Measurements from ENCODE around the gene FAM53B.

Gene FAM53B

DNA sequence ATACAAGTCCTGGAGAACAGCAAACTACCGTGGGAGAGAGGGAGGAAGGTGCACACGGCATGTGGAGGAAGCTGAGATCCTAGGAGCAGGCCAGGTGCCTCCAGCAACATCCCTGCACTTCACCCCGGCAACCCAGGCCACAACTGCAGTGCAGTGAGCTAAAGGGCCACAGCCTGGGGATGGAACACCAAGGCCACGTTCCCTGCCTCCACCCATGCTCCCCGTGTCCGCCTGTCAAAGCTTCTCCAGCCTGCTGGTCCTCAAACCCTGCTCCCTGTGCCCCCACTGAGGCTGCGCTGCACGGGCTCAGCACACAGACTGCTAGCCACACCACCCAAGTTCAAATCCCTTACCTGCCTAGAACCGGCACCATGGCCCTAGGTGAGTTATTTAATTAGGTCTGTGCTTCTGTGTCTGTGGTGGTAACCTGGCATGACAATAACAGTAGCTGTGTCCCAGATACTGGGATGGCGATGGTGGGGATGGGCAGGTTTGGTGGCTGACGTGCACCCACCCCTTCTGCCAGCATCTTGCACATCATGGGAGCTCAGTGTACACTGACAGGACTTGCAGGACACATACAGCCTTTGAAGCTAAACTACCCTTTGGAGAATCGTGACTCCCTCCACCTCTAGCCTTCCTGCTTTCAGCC is 85.5 kb downstream of the FAM53B start:
- DNase-seq: no peak

GRCh38 chr10:124657806-124658205 is 86.4 kb downstream of the FAM53B start:
- no peak for DNase-seq

GRCh38 chr10:124656541-124656940 is 87.6 kb downstream of the FAM53B start:
- no peak for DNase-seq

- DNase-seq: no peak
These were observed 88.1 kb downstream of the FAM53B start for GRCh38 chr10:124656113-124656490.

DNA sequence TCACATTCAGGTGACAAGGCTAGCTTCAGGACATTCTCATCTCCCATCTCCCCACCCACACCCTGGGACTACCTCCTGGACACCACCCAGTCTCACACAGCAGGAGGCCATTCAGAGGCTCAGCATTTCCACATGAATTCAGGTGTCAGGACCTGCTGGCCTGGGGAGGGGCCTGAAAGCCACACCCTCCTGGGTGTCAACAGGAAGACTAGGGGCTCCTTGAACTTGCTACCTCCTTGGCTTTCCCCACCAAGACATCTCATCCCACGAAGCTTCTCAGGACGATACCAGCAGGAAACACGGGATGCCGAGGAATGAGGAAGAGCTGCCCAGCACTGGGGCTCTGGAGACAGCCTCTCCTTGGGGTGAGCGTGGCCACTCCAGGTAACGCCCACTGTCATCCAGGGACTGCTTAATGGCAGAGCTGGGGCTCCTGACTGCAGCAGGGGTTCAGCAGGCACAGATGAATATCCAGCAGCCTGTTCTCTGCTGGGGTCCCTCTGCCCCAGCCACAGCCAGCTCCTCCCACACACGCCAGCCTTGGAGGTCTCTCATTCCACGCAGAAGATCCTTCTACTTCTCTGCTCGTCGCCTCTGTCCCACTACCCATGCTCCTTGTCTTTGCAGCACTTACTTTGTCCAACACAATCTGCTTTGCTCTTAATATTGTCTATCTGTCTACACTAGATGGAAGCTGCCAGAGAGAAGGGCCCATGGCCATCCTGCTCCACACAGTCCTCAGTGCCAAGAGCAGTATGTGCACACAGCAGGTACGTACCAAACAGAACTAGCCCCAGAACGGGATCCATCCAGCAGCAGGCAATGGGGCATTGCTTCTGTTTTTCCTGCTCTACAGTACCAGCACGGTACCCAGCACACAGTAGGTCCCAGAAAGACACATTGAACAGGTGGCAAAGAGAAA is 88.7 kb downstream of the FAM53B start:
- DNase-seq: no peak

- DNase-seq: no peak
These were observed 89.5 kb downstream of the FAM53B start for GRCh38 chr10:124654686-124655085.

DNA sequence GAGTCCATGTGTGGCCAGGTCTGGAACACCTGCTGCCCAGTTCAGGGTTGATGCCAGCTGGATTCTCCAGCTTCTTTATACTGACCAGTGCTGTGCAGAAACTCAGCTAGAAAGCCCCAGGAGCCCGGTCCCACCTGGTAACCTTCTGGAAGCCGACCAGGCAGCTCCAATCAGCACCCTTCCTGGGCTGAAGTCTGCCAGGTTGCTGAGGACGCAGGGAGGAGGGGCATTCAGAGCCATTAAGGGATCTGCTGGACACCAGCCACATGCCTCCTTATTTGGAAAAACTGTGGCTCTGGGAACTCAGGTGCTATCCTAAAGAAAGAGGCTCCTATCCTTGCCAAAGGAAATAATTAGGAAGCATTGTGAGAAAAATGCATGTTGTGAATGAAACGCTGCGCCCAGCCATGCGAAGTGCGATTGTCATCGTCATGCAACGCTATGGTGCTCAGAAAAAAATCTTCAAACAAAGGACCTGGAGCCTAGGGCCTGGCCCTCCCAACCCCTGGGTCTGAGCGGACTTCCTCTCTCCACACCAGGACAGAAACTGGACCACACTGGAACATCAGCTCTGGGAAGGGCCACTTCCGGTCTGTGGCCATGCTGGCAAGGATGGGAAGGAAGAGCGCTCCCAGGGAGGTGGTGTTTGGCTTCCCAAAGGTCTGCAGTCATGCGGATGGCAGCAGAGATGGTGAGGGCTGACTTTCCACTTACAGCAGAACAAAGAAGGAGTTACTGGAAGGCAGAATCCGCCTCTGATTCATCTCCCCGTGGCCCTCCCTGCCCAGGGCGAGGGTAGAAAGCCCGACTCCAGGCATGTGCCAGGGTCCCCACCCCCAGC is 90.1 kb downstream of the FAM53B start:
- peak in 1 of 3 experiments; percentile 2 for DNase-seq

DNA sequence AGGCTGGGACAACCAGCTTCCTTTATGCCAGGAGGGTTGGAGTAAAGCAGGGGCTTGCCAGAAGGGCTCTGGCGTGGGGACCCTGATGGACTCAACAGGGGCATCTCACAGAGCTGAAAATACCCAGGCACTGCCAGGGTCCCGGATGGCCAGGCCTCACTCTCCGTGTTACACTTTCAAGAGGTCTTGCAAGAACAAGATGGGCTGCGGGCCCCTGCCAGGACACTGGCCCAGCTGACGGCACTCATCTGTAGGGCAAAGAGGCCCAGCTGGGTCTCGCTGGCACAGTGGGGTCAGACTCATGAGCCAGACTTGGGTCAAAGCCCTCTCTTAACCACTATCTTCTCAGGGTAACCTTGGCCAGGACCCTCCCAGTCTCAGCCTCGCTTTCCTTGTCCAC is 90.9 kb downstream of the FAM53B start:
- DNase-seq: no peak

DNA sequence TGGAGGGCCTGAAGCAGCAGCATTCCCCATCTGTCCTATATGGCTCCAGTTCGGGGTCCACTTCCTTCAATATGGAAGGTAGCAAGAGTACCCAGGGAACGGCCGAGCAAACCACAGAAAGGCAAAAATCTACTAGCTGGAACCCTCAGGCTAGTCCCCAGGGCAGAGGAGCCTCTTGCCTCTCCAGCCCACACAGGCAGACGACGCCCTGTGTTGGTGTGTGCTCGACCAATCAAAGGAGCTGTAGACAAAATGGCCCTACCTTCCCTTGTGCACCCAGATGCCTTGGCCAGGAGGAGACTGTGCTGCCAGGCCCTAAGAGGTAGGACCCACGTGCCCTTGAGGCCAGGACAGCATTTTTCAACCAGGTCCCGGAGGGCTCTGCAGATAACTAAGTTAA is 91.5 kb downstream of the FAM53B start:
- DNase-seq: no peak

- DNase-seq: no peak
These were observed 92.0 kb downstream of the FAM53B start for GRCh38 chr10:124652200-124652599.

GRCh38 chr10:124651402-124651891 is 92.7 kb downstream of the FAM53B start:
- no peak for DNase-seq

- DNase-seq: no peak
These were observed 93.3 kb downstream of the FAM53B start for GRCh38 chr10:124650820-124651401.

GRCh38 chr10:124650263-124650662 is 93.9 kb downstream of the FAM53B start:
- no peak for DNase-seq

- no peak for DNase-seq
These were observed 95.0 kb downstream of the FAM53B start for GRCh38 chr10:124649214-124649613.

- peak; percentile 53 to 86 (median 82) for DNase-seq
These were observed 95.4 kb downstream of the FAM53B start for GRCh38 chr10:124648738-124649137.

DNA sequence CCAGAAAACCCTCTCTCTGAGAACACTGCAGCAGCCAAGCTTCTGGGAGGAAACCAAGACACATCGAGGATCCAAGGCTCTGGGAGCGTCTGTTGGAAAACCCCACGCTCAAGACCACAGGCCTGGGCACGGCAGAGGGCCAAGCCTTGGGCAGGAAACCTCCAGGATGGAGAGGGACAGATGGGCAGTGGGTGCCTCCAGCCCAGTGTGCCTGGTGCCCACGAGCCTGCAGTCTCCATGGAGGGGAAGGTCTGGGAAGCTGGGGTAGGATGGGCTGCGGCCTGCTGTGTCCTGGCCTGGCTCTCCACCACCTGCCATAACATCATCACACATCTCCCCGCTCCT is 96.1 kb downstream of the FAM53B start:
- DNase-seq: no peak

- DNase-seq: peak in 1 of 3 experiments; percentile 9
These were observed 96.6 kb downstream of the FAM53B start for GRCh38 chr10:124647421-124648130.

DNA sequence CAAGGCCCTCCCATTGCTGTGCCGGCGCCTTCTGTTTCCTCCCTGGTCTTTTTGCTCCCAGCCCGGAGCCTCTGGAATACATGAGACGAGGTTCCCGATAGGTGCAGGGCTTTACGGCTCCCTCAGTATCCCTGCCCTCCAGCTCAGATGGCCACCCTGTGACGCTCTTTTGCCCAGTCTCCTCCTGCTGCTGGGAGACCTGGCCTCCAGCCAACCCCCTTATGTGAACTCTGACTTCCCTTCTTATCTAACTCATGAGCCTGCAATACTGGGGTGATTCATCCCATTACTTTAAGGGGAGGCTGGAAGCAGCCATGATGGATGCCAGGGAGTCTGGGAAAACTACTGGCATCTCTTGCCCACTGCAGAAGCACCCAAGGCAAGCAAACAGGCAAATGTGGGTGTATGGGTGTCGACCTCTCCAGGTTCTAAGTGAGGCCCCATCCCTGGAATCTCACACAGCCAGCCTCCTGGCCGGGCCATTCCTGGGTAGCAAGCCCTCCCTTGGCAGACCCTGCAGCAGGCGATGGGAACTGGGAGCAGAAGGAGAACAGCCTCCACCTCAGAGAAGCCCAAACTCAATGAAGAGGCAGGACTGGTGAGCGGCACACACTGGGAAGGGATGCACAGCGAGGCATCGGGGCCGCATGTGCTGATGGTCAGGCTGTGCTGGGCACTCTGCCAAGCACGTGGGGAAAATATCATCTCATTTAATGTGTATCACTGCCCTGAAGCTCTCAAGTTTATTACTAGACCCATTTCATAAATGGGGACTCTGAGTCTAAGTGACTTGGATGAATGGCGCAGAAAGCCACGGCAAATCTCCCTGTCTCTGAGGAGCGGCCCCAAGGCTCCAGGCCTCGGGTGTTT is 97.5 kb downstream of the FAM53B start:
- peak in 1 of 3 experiments; percentile 0 for DNase-seq

DNA sequence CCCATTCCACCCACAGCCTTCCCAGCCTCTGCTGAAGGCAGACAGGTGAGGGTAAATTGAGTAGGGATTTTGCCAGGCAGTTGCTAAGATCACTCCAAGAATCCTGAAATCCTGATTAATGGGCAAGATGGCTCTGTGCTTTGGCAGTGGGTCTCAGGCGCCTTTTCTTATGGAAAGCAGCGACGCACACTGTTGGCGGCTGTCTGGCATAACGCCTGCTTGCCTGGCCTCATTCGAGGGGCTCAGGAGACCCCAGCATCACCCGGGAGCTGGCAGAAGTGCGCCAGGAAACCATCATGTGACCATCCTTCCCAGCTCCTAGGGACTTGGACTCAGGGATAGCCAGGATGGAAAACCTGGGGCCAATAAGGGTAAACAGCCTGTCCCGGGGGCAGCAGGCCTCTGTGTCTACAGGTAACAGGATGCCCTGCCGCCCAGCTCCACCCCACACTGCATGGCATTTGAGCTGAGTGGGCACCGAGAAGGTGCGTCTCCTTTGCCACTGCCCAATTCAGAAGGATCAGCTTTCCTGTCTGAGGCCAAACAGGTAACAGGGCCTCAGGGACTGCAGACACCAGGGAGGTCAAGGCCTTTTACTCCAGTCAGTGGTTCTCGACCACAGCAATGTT is 98.6 kb downstream of the FAM53B start:
- no peak for DNase-seq

GRCh38 chr10:124644771-124645415 is 99.3 kb downstream of the FAM53B start:
- no peak for DNase-seq
